Gastroesophageal sphincter (tissue), 3 donors: ENCODE measurements around the gene GP1BB.

Experiments
- CTCF ChIP-seq, 4 experiments: fragments of 200-600 bp in 2 of 4; fragments of 450-650 bp in 2 of 4; sonication (generic) in 1 of 4; IDR thresholded peaks; one replicate each; pipeline ENCODE4 v1.5.1; 2017 to 2019; ENCODE audit warnings: antibody characterized with exemption in 4 of 4, mild to moderate bottlenecking in 2 of 4, moderate library complexity in 2 of 4
- POLR2A ChIP-seq, 2 donors: fragments of 450-650 bp; IDR thresholded peaks; one replicate each; pipeline ENCODE4 v1.6.1; 2017; ENCODE audit warnings: antibody characterized with exemption in 2 of 2, mild to moderate bottlenecking in 2 of 2, moderate library complexity in 1 of 2

- TF ChIP-seq CTCF (IDR thresholded peaks at IDR 0.05) (no peak), POLR2A (IDR thresholded peaks at IDR 0.05) (no peak)
These were observed 37.8 kb downstream of the GP1BB start for GRCh38 chr22:19760951-19761724.
